Tibial nerve (tissue), 3 donors: Measurements from ENCODE around the gene ARHGEF4.

Source experiments
- CTCF ChIP-seq, 5 experiments: fragments of 200-600 bp in 3 of 5; fragments of 450-650 bp in 2 of 5; sonication (generic) in 3 of 5; IDR thresholded peaks; one replicate each; pipeline ENCODE4 v1.5.1; 2016 to 2019; ENCODE audit warnings: antibody characterized with exemption in 5 of 5, mild to moderate bottlenecking in 3 of 5, moderate library complexity in 2 of 5
- POLR2A ChIP-seq, 2 donors: fragments of 450-650 bp; IDR thresholded peaks; one replicate each; pipeline ENCODE4 v1.6.1; 2017; ENCODE audit warnings: antibody characterized with exemption in 2 of 2, mild to moderate bottlenecking in 2 of 2, moderate library complexity in 2 of 2

GRCh38 chr2:130820279-130820861 lies 16.3 kb upstream of the ARHGEF4 start:
- no peak for TF ChIP-seq CTCF (IDR thresholded peaks at IDR 0.05)
- TF ChIP-seq POLR2A (IDR thresholded peaks at IDR 0.05), result peak in 1 of 2 donors; percentile 34
